ENCODE measurements around the gene GSS.

- TF ChIP-seq CTCF (conservative IDR thresholded peaks at IDR 0.05; ENCODE audit: low read depth, low read length) (no peak), EZH2 (IDR thresholded peaks at IDR 0.05; ENCODE audit: low read length, unreplicated experiment) (no peak)
These were observed 40.1 kb upstream of the GSS start for GRCh38 chr20:34995696-34996095.
